Endothelial cell (in vitro differentiated cells): Measurements from ENCODE around the gene ZBED5. TPM values are rescaled to one million over a fixed set of nuclear protein-coding genes. Genes with fewer than 3 reads are reported as not detected.

Experiments
- DNase-seq: peaks from one replicate; pipeline ENCODE4 v3.0.0; 2021; ENCODE audit warnings: low spot score
- H3K27ac Mint-ChIP-seq: one replicate; pipeline ENCODE4 v1.8.0; 2021; ENCODE audit warnings: mixed read lengths, inconsistent platforms; ENCODE audit not compliant: unreplicated experiment
- H3K27me3 Mint-ChIP-seq: one replicate; pipeline ENCODE4 v1.8.0; 2021; ENCODE audit warnings: mild to moderate bottlenecking, moderate library complexity, mixed read lengths, inconsistent platforms; ENCODE audit not compliant: unreplicated experiment
- H3K36me3 Mint-ChIP-seq: one replicate; pipeline ENCODE4 v1.8.0; 2021; ENCODE audit warnings: mild to moderate bottlenecking, low read depth, mixed read lengths, inconsistent platforms; ENCODE audit not compliant: unreplicated experiment
- H3K4me1 Mint-ChIP-seq: one replicate; pipeline ENCODE4 v1.8.0; 2021; ENCODE audit warnings: mild to moderate bottlenecking, mixed read lengths, inconsistent platforms; ENCODE audit not compliant: unreplicated experiment
- H3K4me3 Mint-ChIP-seq: one replicate; pipeline ENCODE4 v1.8.0; 2021; ENCODE audit warnings: mild to moderate bottlenecking, mixed read lengths, inconsistent platforms; ENCODE audit not compliant: unreplicated experiment
- H3K9me3 Mint-ChIP-seq: one replicate; pipeline ENCODE4 v1.8.0; 2021; ENCODE audit warnings: mixed read lengths, inconsistent platforms; ENCODE audit not compliant: unreplicated experiment
- total RNA-seq: library from RNA; stranded (reverse); fragmentation: NEBNext Ultra II Directional; extraction: Animal tissue kit (Norgen Biotek cat#: 25700); gene quantifications from one replicate; pipeline ENCODE4 v1.2.1, GENCODE V29; 2021; ENCODE audit not compliant: unreplicated experiment
- TF ChIP-seq, protein P1 (sequence below): fragments of 200-600 bp; sonication (generic); IDR thresholded peaks from one replicate; pipeline ENCODE4 v1.5.0; 2021; ENCODE audit warnings: antibody characterized with exemption; ENCODE audit not compliant: unreplicated experiment

ZBED5 gene
- total RNA-seq, 1 donor from 2014 or later, result 55.0 TPM

GRCh38 chr11:10868352-10868751 is 10.5 kb upstream of the ZBED5 start:
- Mint-ChIP-seq H3K4me3 (no peak overlapping the region), H3K36me3 (peaks cover 2% of the 10 kb centered on the region), H3K4me1 (no peaks in the 10 kb centered on the region), H3K27ac (no peak overlapping the region), H3K9me3 (no peaks in the 10 kb centered on the region), H3K27me3 (no peaks in the 10 kb centered on the region)
- TF ChIP-seq, protein P1, sequence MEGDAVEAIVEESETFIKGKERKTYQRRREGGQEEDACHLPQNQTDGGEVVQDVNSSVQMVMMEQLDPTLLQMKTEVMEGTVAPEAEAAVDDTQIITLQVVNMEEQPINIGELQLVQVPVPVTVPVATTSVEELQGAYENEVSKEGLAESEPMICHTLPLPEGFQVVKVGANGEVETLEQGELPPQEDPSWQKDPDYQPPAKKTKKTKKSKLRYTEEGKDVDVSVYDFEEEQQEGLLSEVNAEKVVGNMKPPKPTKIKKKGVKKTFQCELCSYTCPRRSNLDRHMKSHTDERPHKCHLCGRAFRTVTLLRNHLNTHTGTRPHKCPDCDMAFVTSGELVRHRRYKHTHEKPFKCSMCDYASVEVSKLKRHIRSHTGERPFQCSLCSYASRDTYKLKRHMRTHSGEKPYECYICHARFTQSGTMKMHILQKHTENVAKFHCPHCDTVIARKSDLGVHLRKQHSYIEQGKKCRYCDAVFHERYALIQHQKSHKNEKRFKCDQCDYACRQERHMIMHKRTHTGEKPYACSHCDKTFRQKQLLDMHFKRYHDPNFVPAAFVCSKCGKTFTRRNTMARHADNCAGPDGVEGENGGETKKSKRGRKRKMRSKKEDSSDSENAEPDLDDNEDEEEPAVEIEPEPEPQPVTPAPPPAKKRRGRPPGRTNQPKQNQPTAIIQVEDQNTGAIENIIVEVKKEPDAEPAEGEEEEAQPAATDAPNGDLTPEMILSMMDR, result no peak
- no peak for DNase-seq

DNA sequence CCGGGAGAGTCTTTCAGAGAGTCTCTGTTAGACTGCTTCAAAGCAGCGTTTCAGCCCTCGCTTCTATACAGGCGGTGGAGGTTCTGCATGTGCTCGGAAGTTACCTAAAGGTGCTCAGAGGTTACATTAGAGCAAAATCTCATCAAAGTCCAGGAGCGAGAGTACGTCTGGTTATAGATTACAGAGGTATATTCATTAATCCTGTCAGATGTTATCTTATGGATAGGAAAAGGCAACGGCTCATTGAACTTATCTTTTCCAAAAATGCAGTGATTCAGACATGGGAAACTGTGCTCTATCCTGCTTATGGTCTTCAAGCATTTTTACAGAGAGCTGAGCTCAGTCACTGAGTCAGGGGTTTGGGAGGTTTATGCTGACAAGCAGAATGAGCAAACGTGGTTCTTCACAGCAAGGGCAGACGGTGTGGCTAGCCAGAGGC is 9.1 kb upstream of the ZBED5 start:
- Mint-ChIP-seq H3K9me3 (no peaks in the 10 kb centered on the region), H3K4me3 (no peak overlapping the region), H3K27ac (no peak overlapping the region), H3K27me3 (no peaks in the 10 kb centered on the region), H3K4me1 (no peaks in the 10 kb centered on the region), H3K36me3 (no peaks in the 10 kb centered on the region)
- TF ChIP-seq, protein P1, result no peak
- DNase-seq, result no peak

DNA sequence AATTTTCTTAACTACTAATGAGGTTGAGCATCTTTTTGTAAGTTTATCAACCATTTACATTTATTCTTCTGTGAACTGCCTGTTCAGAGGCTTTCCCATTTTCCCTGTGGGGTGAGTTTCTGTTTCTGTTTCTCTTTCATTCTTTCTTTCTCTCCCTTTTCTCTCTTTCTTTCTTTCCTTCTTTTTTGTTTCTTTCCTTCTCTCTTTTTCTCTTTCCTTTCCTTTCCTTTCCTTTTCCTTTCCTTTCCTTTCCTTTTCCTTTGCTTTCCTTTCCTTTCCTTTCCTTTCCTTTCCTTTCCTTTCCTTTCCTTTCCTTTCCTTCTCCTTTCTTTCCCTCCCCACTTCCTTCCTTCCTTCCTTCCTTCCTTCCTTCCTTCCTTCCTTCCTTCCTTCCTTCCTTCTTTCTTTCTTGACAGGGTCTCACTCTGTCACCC is 8.0 kb upstream of the ZBED5 start:
- peak overlapping the region; percentile 16 for H3K27ac Mint-ChIP-seq
- H3K9me3 Mint-ChIP-seq, result no peaks in the 10 kb centered on the region
- no peaks in the 10 kb centered on the region for H3K36me3 Mint-ChIP-seq
- H3K4me3 Mint-ChIP-seq, result no peak overlapping the region
- H3K27me3 Mint-ChIP-seq, result no peaks in the 10 kb centered on the region
- no peaks in the 10 kb centered on the region for H3K4me1 Mint-ChIP-seq
- no peak for DNase-seq
- TF ChIP-seq, protein P1, result no peak

GRCh38 chr11:10864688-10865087 is 6.8 kb upstream of the ZBED5 start:
- no peak overlapping the region for H3K4me3 Mint-ChIP-seq
- TF ChIP-seq, protein P1, result no peak
- H3K9me3 Mint-ChIP-seq, result no peaks in the 10 kb centered on the region
- H3K27me3 Mint-ChIP-seq, result no peaks in the 10 kb centered on the region
- no peak for DNase-seq
- no peaks in the 10 kb centered on the region for H3K36me3 Mint-ChIP-seq
- H3K27ac Mint-ChIP-seq, result no peak overlapping the region
- H3K4me1 Mint-ChIP-seq, result peaks cover 5% of the 10 kb centered on the region

DNA sequence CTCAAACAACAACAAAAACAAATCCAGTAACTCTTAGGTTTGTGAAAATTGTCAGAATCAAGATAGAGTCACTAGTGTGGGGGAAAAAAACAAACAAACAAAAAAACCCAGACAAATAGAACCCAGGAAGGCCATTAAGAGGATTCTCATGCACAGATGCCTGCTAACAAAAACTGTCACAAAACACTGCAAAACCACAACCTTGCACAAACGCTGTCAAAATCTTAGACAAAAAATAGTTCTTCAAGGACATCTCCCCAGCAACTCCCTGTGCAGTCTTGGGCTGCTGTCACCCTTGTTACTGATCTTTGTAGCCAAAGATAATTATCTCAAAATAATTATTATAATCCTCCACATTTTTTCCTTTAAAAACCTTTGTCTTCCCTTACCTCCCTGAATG is 4.6 kb upstream of the ZBED5 start:
- H3K9me3 Mint-ChIP-seq, result no peaks in the 10 kb centered on the region
- TF ChIP-seq, protein P1, result no peak
- no peaks in the 10 kb centered on the region for H3K36me3 Mint-ChIP-seq
- H3K27ac Mint-ChIP-seq, result no peak overlapping the region
- H3K27me3 Mint-ChIP-seq, result peaks cover 3% of the 10 kb centered on the region
- no peak overlapping the region for H3K4me3 Mint-ChIP-seq
- DNase-seq, result no peak
- peaks cover 11% of the 10 kb centered on the region for H3K4me1 Mint-ChIP-seq
